ENCODE data around the gene APCDD1L.

DNA sequence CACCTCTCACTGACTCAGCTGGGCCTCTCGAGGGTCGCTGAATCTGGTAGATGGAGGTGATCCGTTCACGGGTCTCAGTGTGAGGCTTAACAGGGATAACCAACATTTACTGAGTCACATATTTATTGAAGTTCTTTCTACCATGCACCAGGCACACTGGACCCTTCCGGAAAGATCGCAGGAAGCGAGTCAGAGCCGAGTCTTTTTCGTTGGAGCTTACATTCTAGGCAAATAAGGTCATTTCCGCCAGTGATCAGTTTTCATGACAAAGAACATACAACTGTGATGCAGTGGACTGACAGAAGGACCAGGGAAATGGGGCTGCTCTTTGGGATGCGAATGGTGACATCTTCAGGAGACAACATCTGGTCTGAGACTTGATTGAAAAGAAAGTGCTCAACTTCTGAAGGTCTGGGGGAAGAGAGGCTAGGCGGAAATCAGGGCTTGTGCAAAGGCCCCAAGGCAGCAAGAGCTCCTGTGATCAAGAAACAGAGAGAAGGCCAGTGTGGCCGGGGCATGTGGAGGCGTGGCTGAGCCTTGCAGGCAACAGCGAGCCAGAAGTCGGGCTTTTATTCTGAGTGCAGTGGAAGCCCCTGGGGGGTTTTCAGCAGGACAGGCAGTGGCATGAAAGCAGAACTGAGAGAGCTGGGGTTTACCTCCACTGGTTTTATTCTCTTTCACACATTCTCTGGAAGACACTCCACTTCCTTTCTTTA lies 56.7 kb downstream of the APCDD1L start:
- TF ChIP-seq POLR2A (IDR thresholded peaks at IDR 0.05) (no peak), EP300 (IDR thresholded peaks at IDR 0.05) (no peak), POLR2AphosphoS5 (IDR thresholded peaks at IDR 0.05) (no peak)

Measured in suprapubic skin (tissue), 4 donors.